GM12891 (cell line): ENCODE data around the gene C1orf216. TPM values are rescaled to one million over a fixed set of nuclear protein-coding genes. Genes with fewer than 3 reads are reported as not detected.
A peak's percentile ranks its signal among the peaks of the same experiment; 100 is the strongest.

Source experiments
- DNase-seq: peaks from one replicate; pipeline ENCODE4 v3.0.0; 2011; ENCODE audit warnings: low spot score; ENCODE audit not compliant: insufficient read length
- FAIRE-seq: peaks from 2 replicates; lab custom pipeline; 2011; peaks lifted over from hg19 to GRCh38; lab: Jason Lieb, UNC
- PAX5 ChIP-seq: IDR thresholded peaks from 2 replicates; pipeline ENCODE4 v1.6.1; 2011; ENCODE audit warnings: low read length, moderate library complexity, mild to moderate bottlenecking; ENCODE audit not compliant: insufficient read depth, severe bottlenecking
- POLR2A ChIP-seq: IDR thresholded peaks from 2 replicates; pipeline ENCODE4 v1.6.1; 2011; ENCODE audit warnings: low read depth, low read length, control low read depth
- POLR2AphosphoS5 ChIP-seq: IDR thresholded peaks from 2 replicates; pipeline ENCODE4 v1.6.1; 2011; ENCODE audit warnings: low read depth, low read length, control low read depth
- POU2F2 ChIP-seq: IDR thresholded peaks from 2 replicates; pipeline ENCODE4 v1.6.1; 2011; ENCODE audit warnings: low read depth, mild to moderate bottlenecking, control low read depth, low read length, moderate library complexity
- SPI1 ChIP-seq: IDR thresholded peaks from 2 replicates; pipeline ENCODE4 v1.6.1; 2011; ENCODE audit warnings: low read depth, low read length, control low read depth
- TAF1 ChIP-seq: IDR thresholded peaks from 2 replicates; pipeline ENCODE4 v1.6.1; 2011; ENCODE audit warnings: low read depth, low read length, control low read depth
- polyA plus RNA-seq: library from polyadenylated mRNA; unstranded; fragments of >200 nt; gene quantifications from one replicate; pipeline ENCODE4 v1.2.1, GENCODE V29; 2012; ENCODE audit warnings: low read depth, missing spikeins, inconsistent platforms; ENCODE audit not compliant: missing spikeins

The C1orf216 gene, protein sequence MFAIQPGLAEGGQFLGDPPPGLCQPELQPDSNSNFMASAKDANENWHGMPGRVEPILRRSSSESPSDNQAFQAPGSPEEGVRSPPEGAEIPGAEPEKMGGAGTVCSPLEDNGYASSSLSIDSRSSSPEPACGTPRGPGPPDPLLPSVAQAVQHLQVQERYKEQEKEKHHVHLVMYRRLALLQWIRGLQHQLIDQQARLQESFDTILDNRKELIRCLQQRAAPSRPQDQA
- polyA plus RNA-seq: 7.6 TPM

DNA sequence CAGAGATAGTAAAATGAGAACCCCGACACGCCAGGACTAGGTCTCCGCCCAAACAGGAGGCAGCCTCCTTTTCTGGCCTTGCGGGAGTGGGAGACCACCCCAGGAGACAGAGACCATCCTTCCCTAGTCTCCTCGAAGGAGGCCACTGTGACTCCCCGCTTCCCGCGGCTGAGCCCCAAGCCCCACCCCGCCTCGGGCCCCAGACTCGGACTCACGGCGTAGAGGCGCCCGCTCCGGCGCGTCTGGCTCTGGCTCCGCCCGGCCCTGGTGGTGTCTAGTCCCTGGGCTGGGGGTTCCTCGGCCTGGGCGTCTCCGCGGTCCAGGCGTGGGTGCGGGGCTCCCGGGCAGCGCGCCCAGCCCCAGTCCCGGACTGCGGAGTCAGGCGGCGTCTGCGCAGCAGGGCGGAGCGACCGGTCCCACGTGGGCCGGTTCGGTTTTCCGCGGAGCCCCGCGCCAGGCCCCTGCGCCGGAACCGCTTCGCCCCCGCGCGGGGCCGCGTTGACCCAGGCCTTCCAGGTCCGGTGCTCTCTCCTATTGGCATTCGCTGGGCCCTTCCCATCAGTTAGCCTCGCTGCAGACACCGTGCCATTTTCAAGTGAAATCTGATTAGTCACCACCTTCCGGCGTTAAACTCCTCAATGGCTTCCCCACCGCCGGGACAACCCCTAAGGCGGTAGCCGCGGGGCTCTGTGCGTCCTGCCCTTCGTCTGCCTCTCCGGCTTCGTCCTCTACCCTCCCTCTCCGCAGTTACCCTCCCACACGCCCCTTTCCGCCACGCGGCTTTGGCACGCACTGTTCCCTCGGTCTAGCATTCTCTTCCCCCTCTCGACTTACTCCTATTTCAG, at the start of gene C1orf216:
C1orf216 (minus strand) TSS at position 393 of the 845 bp plus-strand sequence. CDS start 2,563 bp downstream, outside the sequence.
- TF ChIP-seq TAF1 (peak; percentile 72), POLR2AphosphoS5 (no peak), PAX5 (no peak), POLR2A (peak; percentile 55), SPI1 (no peak)
- FAIRE-seq (peak; percentile 89), DNase-seq (peak; percentile 73)

DNA sequence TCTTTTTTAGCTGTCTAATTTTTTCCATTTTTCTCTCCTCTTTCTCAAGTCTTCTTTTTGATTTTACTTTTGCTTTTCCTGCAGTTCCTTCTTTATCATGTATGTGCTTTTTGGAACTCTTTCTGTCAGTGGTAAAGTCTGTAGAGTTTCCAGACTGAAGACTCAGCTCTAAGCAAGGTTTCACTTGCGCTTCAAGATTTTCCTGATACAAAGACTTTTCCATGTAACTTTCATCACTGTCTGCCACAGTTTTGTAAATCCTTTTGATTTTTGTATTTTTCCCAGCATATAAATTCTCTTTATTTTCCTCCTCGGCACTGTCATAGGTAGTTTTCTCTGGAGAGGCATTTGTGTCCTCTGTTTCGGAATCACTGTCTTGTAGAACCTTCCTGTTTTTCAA, 45.6 kb upstream of the C1orf216 start:
- FAIRE-seq (no peak), DNase-seq (no peak)
- no peak for TF ChIP-seq POLR2AphosphoS5
- TF ChIP-seq POU2F2: no peak
- TF ChIP-seq TAF1: no peak
- TF ChIP-seq POLR2A: no peak
- TF ChIP-seq PAX5: no peak
- TF ChIP-seq SPI1: no peak

DNA sequence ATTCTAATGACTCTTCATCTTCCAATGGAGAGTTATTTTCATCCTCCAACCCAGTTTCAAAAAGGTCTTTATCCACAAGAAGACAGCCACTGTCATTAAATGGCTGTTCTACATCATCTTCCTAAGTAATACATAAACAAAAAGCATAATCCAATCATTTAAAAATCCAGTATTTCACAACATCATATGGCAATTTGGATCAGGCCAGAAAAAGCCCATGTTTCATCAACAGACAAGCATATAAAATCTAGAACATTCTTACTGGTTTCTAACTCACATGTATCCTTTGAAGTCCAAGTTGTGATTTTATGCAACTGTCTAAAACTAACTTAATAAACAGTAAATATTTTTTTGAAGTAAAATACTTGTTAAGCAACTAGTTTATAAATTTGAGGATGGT, 44.5 kb upstream of the C1orf216 start:
- TF ChIP-seq POLR2A: no peak
- no peak for TF ChIP-seq POU2F2
- no peak for TF ChIP-seq POLR2AphosphoS5
- no peak for TF ChIP-seq SPI1
- no peak for TF ChIP-seq PAX5
- TF ChIP-seq TAF1: no peak
- DNase-seq (no peak), FAIRE-seq (no peak)

DNA sequence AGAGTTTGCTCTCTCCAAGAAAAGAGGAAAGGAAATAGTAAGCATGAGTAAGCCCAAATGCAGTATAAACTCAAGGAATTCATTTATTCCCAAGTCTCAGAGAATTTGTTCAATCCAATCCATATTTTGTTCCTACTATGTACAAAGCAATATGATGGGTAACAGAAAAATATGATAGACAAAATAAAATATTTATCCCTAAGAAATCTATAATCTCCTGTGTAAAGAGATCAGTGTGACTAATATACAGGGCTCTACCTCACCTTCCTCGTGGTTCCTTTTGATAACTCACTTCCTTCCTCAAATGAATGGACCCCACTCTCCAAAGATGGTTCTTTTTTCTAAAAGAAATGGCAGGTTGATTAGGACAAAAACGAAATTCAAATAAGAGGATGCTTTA, 43.5 kb upstream of the C1orf216 start:
- DNase-seq (no peak), FAIRE-seq (no peak)
- TF ChIP-seq POLR2AphosphoS5 (no peak), POU2F2 (no peak), POLR2A (no peak), SPI1 (no peak), TAF1 (no peak), PAX5 (no peak)

DNA sequence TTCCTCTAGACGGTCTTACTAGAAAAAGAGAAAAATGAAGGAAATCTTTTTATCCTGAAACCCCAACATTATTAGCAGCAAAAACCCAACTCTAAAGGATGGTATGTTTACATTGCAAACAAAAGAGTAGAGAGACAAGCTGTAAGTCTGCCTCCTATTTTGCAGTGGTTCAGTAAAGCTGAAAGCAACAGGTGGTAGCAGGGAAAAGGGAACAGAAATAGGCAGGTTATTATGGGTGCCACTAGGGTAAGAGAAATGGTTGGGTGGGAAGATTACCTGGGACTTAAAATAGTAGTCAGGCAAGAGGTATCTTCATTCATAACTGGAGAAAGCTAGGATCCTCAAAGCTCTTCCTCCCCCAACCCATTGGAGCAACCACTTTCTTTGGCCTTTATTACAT, 37.4 kb upstream of the C1orf216 start:
- DNase-seq: no peak
- no peak for TF ChIP-seq TAF1
- TF ChIP-seq PAX5: no peak
- FAIRE-seq: peak; percentile 81

DNA sequence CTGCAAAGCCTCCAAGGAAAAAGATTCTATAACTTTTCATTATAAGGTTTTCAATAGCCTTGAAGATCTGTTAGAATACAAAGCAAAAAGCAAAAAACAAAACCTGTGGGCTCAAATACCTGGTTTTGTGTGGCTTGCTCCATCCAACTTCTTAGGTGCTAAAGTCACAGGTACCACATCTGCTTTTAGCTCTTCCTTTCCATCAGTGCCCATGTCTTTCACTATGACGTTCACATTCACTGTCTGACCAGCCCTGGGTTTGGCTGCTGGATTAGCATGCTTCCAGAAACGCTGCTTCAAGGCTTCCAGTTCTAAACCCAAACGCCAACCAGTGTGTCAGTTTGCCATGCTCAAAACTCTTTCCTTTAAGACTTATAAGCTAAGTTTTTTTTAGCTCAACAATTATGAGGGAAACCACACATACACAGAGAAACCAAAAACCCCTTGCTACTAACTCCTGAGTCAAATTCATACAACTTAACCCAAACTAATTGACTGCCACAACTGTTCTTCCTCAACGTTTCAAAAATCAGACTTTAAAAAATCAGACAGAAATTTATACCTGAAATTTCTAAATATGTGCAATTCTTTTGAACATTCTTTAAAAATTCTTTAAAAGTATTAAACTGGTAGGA, 35.1 kb upstream of the C1orf216 start:
- no peak for DNase-seq
- 0 out of 2 replicates have a peak, but pooled peaks have one; percentile 24 for TF ChIP-seq SPI1
- TF ChIP-seq POLR2AphosphoS5: no peak
- no peak for TF ChIP-seq TAF1
- TF ChIP-seq POU2F2: no peak
- TF ChIP-seq POLR2A: no peak
- no peak for TF ChIP-seq PAX5
- FAIRE-seq: no peak

DNA sequence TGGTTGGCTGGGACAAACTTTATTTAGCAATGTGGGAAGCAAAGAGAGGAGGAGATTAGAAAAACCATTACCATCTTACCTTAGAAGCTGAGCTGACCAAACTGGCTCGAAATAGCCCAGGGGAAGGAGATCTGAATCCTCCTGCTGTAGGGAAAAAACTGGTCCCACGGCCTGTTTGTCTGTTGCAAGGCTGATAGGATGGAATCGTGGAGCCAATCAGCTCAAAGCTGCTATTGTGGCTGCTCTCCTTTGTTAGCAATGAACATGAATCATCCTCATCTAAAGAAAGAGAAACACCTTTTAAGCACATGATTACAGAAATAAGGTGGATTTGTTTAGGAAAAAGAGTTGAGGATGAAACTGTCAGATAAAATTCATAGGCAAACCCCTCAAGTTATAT, 29.6 kb upstream of the C1orf216 start:
- DNase-seq (no peak), FAIRE-seq (no peak)
- no peak for TF ChIP-seq SPI1
- no peak for TF ChIP-seq POLR2A
- no peak for TF ChIP-seq POU2F2
- no peak for TF ChIP-seq PAX5
- no peak for TF ChIP-seq TAF1
- no peak for TF ChIP-seq POLR2AphosphoS5

DNA sequence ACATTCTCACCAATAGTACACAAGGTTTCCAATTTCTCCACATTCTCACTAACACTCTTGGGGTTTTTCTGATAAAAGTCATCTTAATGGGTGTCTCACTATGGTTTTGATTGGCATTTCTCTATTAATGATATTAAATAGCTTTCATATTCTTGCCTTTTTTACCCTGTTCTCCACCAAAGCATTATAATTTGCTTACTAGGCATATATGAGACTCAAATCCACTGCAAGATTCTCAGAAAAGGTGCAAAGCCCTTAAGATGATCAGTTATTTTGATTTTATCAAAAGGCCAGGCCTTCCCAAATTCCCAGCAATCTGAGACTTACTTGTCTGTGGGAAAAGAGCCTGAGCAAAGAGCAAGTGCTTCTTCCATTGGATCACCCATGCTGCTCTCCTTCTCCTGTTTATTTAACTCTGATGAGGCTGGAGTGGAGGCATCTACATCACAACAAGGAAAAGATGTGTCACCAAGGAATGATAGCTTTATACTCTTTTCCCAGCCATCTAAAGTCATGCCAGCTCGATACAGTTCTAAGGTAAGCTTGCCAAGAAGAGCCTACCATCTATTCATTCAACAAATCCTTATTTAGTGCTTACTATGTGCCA, 26.5 kb upstream of the C1orf216 start:
- FAIRE-seq (no peak), DNase-seq (no peak)
- no peak for TF ChIP-seq SPI1
- TF ChIP-seq POLR2AphosphoS5: no peak
- no peak for TF ChIP-seq PAX5
- TF ChIP-seq POLR2A: no peak
- no peak for TF ChIP-seq POU2F2
- no peak for TF ChIP-seq TAF1

DNA sequence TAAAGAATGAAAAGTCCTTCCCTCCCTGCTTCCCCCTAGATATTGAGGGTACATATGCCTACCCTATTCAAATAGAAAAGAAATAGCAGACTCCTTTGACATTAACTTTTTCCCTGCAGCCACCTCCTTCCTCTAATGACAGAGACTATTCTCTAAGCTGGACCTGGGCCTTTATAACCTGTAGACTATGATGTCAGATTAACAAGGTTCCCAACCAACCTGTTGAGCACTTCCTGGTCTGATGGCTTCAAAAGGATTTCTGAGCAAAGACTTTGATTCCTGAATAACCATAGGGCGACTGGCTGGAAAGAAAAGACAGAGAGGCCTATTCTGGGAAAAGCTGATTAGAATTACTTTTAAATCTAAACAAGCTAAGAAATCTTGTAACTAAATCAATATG, 18.4 kb upstream of the C1orf216 start:
- FAIRE-seq (no peak), DNase-seq (no peak)
- TF ChIP-seq SPI1: no peak

DNA sequence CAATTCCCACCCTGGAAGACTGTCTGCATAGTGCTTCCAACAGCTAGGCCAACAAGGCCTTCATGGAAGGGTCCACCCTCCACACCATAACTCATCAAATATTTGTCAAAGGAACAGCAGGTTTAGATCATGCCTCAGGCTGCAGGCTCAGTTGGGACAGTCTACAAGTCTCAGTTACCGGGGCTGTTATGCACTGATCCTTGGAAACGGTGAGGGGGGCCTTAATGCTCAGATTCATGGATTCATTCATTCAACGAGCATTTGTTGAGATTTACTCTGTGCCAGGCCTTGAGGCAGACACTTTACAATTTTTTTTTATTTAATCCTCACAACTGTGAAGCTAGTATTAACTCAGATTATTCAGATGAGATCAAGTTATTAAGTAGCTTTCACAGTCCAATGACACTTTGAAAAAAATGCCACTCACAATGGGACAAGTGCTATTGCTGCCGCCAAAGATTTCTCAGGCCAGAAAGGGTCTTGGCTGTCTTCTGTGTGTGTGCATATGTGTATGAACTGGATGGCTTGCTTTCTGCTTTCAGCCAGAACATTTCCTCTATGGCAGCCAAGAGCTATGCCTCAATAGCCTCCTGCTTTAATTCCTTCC, 8.9 kb upstream of the C1orf216 start:
- FAIRE-seq (no peak), DNase-seq (no peak)
- TF ChIP-seq POLR2A (no peak), PAX5 (no peak), POLR2AphosphoS5 (no peak), POU2F2 (no peak), TAF1 (no peak), SPI1 (no peak)
